ENCODE results near the gene FAM174A. TPM values are rescaled to one million over a fixed set of nuclear protein-coding genes. Genes with fewer than 3 reads are reported as not detected.

FAM174A gene
- total and polyA plus RNA-seq, 9 of the 15 experiments (the other 6 are each of a cell fraction or from before 2014, with no cell fraction given), result 0.14 to 2.9 (median 1.2) TPM

GRCh38 chr5:100575815-100576214, 40.6 kb downstream of the FAM174A start (continued):
- TF ChIP-seq ZNF561 (CRISPR knock-in tag; conservative IDR thresholded peaks at IDR 0.05) (no peak), FOXA1 (IDR thresholded peaks at IDR 0.05; ENCODE audit: borderline replicate concordance) (no peak), MCM3 (IDR thresholded peaks at IDR 0.05) (no peak), TCF3 (CRISPR knock-in tag; IDR thresholded peaks at IDR 0.05) (no peak), POLR2AphosphoS2 (IDR thresholded peaks at IDR 0.05; ENCODE audit: low read length) (no peak)

GRCh38 chr5:100576217-100576751, 41.1 kb downstream of the FAM174A start:
- Histone ChIP-seq H3K9ac (ENCODE audit: insufficient read depth in 1 of 2, low read depth in 2 of 2, low read length in 2 of 2) (no peak overlapping the region), H3K4me3 (no peak overlapping the region), H3K27ac (ENCODE audit: extremely low read depth, low read depth, low read length) (no peak overlapping the region), H3K27me3 (ENCODE audit: control insufficient read depth in 2 of 2, insufficient read depth in 2 of 2, low read length in 2 of 2) (no peaks in the 10 kb centered on the region), H3K9me3 (replicated peaks; ENCODE audit: control insufficient read depth, insufficient read depth, low read depth, low read length) (no peaks in the 10 kb centered on the region), H3K4me2 (ENCODE audit: insufficient read depth, low read length) (no peak overlapping the region), H3K9me1 (ENCODE audit: control insufficient read depth, insufficient read depth, low read length) (no peaks in the 10 kb centered on the region), H3K79me2 (ENCODE audit: control insufficient read depth, insufficient read depth, low read length) (no peaks in the 10 kb centered on the region), H3K36me3 (ENCODE audit: control insufficient read depth, insufficient read depth, low read length) (no peaks in the 10 kb centered on the region), H2AFZ (ENCODE audit: low read depth, low read length) (no peak overlapping the region), H3K4me1 (replicated peaks in 1 of 2; ENCODE audit: control insufficient read depth in 2 of 2, insufficient read depth in 2 of 2, low read length in 2 of 2) (no peaks in the 10 kb centered on the region), H4K20me1 (replicated peaks; ENCODE audit: control insufficient read depth, insufficient read depth, low read length) (no peaks in the 10 kb centered on the region)
- in situ Hi-C loops (cut with MboI) (no loop called here), intact Hi-C loops (cut with micrococcal nuclease) (no loop called here)
- DNase-seq (ENCODE audit: extremely low read depth in 1 of 4, low spot score in 3 of 4) (no peak), FAIRE-seq (no peak), ATAC-seq (no peak)
- 15% methylated on average over 2 of the region's 2 CpGs for WGBS (ENCODE audit: insufficient coverage, low coverage, missing lambda C conversion rate)
- POLR2A ChIA-PET, result no interaction called here
- no TSS peak for BruUV-seq (replicated peaks)
- CTCF ChIA-PET (ENCODE audit: low intra/inter-chr PET ratio), result no interaction called here
- TF ChIP-seq CBX8 (IDR thresholded peaks at IDR 0.05; ENCODE audit: borderline replicate concordance, extremely low read depth, low read depth, low read length, poor library complexity, severe bottlenecking) (no peak), SNIP1 (IDR thresholded peaks at IDR 0.05; ENCODE audit: low read depth) (no peak), ETV1 (tag; conservative IDR thresholded peaks at IDR 0.05; ENCODE audit: low read depth) (no peak), CUX1 (CRISPR knock-in tag; IDR thresholded peaks at IDR 0.05) (no peak), ARID2 (IDR thresholded peaks at IDR 0.05) (no peak), KAT7 (CRISPR knock-in tag; IDR thresholded peaks at IDR 0.05; ENCODE audit: borderline replicate concordance) (no peak), BRF2 (IDR thresholded peaks at IDR 0.05; ENCODE audit: borderline replicate concordance, insufficient read depth, insufficient read length) (no peak), MEF2D (tag; conservative IDR thresholded peaks at IDR 0.05; ENCODE audit: low read depth) (no peak)
